ENCODE data around the gene DCANP1. TPM values are rescaled to one million over a fixed set of nuclear protein-coding genes. Genes with fewer than 3 reads are reported as not detected.

Gene DCANP1
- total and polyA plus RNA-seq, 9 of the 15 experiments (the other 6 are each of a cell fraction or from before 2014, with no cell fraction given): not detected

GRCh38 chr5:135437796-135438560 is 9.2 kb downstream of the DCANP1 start:
- DNase-seq (ENCODE audit: extremely low read depth in 1 of 4, low spot score in 3 of 4) (peak in 2 of 4 experiments; percentile 24 to 45), FAIRE-seq (peak; percentile 65), ATAC-seq (peak; percentile 41; the same call in 2 of the 3 replicates)
- WGBS (ENCODE audit: insufficient coverage, low coverage, missing lambda C conversion rate): 35% methylated on average over 13 of the region's 13 CpGs
- H3K27ac ChIP-seq (ENCODE audit: extremely low read depth, low read depth, low read length): peak overlapping the region; percentile 17; the same call in 2 of the 3 replicates
- BruUV-seq (replicated peaks): no TSS peak
- no peaks in the 10 kb centered on the region for H4K20me1 ChIP-seq (replicated peaks; ENCODE audit: control insufficient read depth, insufficient read depth, low read length)
- H3K79me2 ChIP-seq (ENCODE audit: control insufficient read depth, insufficient read depth, low read length): no peaks in the 10 kb centered on the region
- no peak overlapping the region for H3K4me3 ChIP-seq
- H3K36me3 ChIP-seq (ENCODE audit: control insufficient read depth, insufficient read depth, low read length): no peaks in the 10 kb centered on the region
- no peaks in the 10 kb centered on the region for H3K27me3 ChIP-seq (ENCODE audit: control insufficient read depth in 2 of 2, insufficient read depth in 2 of 2, low read length in 2 of 2)
- H3K9ac ChIP-seq (ENCODE audit: insufficient read depth in 1 of 2, low read depth in 2 of 2, low read length in 2 of 2): 0 out of 4 replicates have a peak overlapping the region, but pooled peaks of 1 of the 2 experiments have one; percentile 8
- H3K4me2 ChIP-seq (ENCODE audit: insufficient read depth, low read length): peak overlapping the region; percentile 7; the same call in 1 of the 2 replicates
- H3K9me1 ChIP-seq (ENCODE audit: control insufficient read depth, insufficient read depth, low read length): no peaks in the 10 kb centered on the region
- ChIA-PET POLR2A (interaction anchor here (1.3 to 2.0 kb wide), 2 partner anchors 12 to 47 kb away, joined by 3 to 9 read pairs; no protein-coding TSS in a partner anchor), CTCF (ENCODE audit: low intra/inter-chr PET ratio) (no interaction called here)
- intact Hi-C loops (cut with micrococcal nuclease) (loop anchor here (1.0 kb wide), 1 partner anchor 19 kb away; no protein-coding TSS in a partner anchor), in situ Hi-C loops (cut with MboI) (no loop called here)
- peaks cover 36 to 41% of the 10 kb centered on the region in 2 experiments for H3K4me1 ChIP-seq (replicated peaks in 1 of 2; ENCODE audit: control insufficient read depth in 2 of 2, insufficient read depth in 2 of 2, low read length in 2 of 2)
- no peaks in the 10 kb centered on the region for H3K9me3 ChIP-seq (replicated peaks; ENCODE audit: control insufficient read depth, insufficient read depth, low read depth, low read length)
- peak overlapping the region; percentile 92 for H2AFZ ChIP-seq (ENCODE audit: low read depth, low read length)
- TF ChIP-seq ID3 (CRISPR knock-in tag; IDR thresholded peaks at IDR 0.05) (no peak), ID3 (tag; IDR thresholded peaks at IDR 0.05) (peak; percentile 74; the same call in 1 of the 2 replicates), COPS2 (conservative IDR thresholded peaks at IDR 0.05) (no peak), ZNF395 (CRISPR knock-in tag; IDR thresholded peaks at IDR 0.05) (no peak), SMARCC2 (IDR thresholded peaks at IDR 0.05; ENCODE audit: low read depth) (0 out of 2 replicates have a peak, but pooled peaks have one; percentile 7), TEAD1 (CRISPR knock-in tag; IDR thresholded peaks at IDR 0.05) (no peak), ZNF263 (CRISPR knock-in tag; IDR thresholded peaks at IDR 0.05; ENCODE audit: borderline replicate concordance) (no peak), ZNF146 (CRISPR knock-in tag; IDR thresholded peaks at IDR 0.05; ENCODE audit: unreplicated experiment) (no peak), ZFP1 (CRISPR knock-in tag; IDR thresholded peaks at IDR 0.05) (no peak), ZBTB33 (CRISPR knock-in tag; IDR thresholded peaks at IDR 0.05) (peak; percentile 51), CEBPG (CRISPR knock-in tag; IDR thresholded peaks at IDR 0.05) (peak; percentile 11; the same call in 1 of the 2 replicates), CEBPG (tag; conservative IDR thresholded peaks at IDR 0.05 in 1 of 2, IDR thresholded peaks at IDR 0.05 in 1 of 2) (no peak), ZNF589 (CRISPR knock-in tag; IDR thresholded peaks at IDR 0.05; ENCODE audit: low read depth) (peak; percentile 78), ESRRA (IDR thresholded peaks at IDR 0.05; ENCODE audit: borderline replicate concordance, low read depth) (no peak), MCM2 (IDR thresholded peaks at IDR 0.05; ENCODE audit: low read depth) (no peak)
- TF ChIP-seq, protein P1, sequence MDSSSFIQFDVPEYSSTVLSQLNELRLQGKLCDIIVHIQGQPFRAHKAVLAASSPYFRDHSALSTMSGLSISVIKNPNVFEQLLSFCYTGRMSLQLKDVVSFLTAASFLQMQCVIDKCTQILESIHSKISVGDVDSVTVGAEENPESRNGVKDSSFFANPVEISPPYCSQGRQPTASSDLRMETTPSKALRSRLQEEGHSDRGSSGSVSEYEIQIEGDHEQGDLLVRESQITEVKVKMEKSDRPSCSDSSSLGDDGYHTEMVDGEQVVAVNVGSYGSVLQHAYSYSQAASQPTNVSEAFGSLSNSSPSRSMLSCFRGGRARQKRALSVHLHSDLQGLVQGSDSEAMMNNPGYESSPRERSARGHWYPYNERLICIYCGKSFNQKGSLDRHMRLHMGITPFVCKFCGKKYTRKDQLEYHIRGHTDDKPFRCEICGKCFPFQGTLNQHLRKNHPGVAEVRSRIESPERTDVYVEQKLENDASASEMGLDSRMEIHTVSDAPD (CRISPR knock-in tag; IDR thresholded peaks at IDR 0.05): no peak
